HG02938 (cell line): Measurements from ENCODE around the gene PTPRZ1.

ENCODE experiments used
- ATAC-seq: cut with Tn5 transposase; IDR thresholded peaks from one replicate; pipeline ENCODE4 v1.9.1; 2021; ENCODE audit warnings: mild to moderate bottlenecking, moderate library complexity; ENCODE audit not compliant: unreplicated experiment

PTPRZ1 gene

GRCh38 chr7:121890833-121891232, 17.9 kb downstream of the PTPRZ1 start:
- no peak for ATAC-seq

- ATAC-seq = no peak
These were observed 18.8 kb downstream of the PTPRZ1 start for GRCh38 chr7:121891731-121892130.

- ATAC-seq = peak; percentile 63
These were observed 28.1 kb downstream of the PTPRZ1 start for GRCh38 chr7:121901026-121901425.

- ATAC-seq = no peak
These were observed 31.2 kb downstream of the PTPRZ1 start for GRCh38 chr7:121904120-121904519.

- ATAC-seq = no peak
These were observed 35.1 kb downstream of the PTPRZ1 start for GRCh38 chr7:121908042-121908441.

- no peak for ATAC-seq
These were observed 36.9 kb downstream of the PTPRZ1 start for GRCh38 chr7:121909716-121910345.

- no peak for ATAC-seq
These were observed 41.1 kb downstream of the PTPRZ1 start for GRCh38 chr7:121913947-121914675.

GRCh38 chr7:121914676-121915279, 41.8 kb downstream of the PTPRZ1 start:
- no peak for ATAC-seq

GRCh38 chr7:121916211-121916610, 43.2 kb downstream of the PTPRZ1 start:
- no peak for ATAC-seq

- no peak for ATAC-seq
These were observed 47.0 kb downstream of the PTPRZ1 start for GRCh38 chr7:121919986-121920385.

GRCh38 chr7:121924269-121925186, 51.6 kb downstream of the PTPRZ1 start:
- no peak for ATAC-seq

- no peak for ATAC-seq
These were observed 58.4 kb downstream of the PTPRZ1 start for GRCh38 chr7:121931149-121931902.

- ATAC-seq = no peak
These were observed 59.8 kb downstream of the PTPRZ1 start for GRCh38 chr7:121932768-121933167.

GRCh38 chr7:121936951-121937623, 64.1 kb downstream of the PTPRZ1 start:
- ATAC-seq = no peak

- ATAC-seq = no peak
These were observed 65.6 kb downstream of the PTPRZ1 start for GRCh38 chr7:121938429-121938996.

GRCh38 chr7:121940918-121941317, 68.0 kb downstream of the PTPRZ1 start:
- ATAC-seq = no peak

- ATAC-seq = no peak
These were observed 68.9 kb downstream of the PTPRZ1 start for GRCh38 chr7:121941830-121942229.

GRCh38 chr7:121945066-121945465, 72.1 kb downstream of the PTPRZ1 start:
- ATAC-seq = no peak

- no peak for ATAC-seq
These were observed 72.7 kb downstream of the PTPRZ1 start for GRCh38 chr7:121945480-121946236.
